NCI-H2171 treated with DMSO at 0.1 percent for 48 hours (cell line): ENCODE measurements around the gene TAB3.

Experiments used
- DNase-seq: peaks from one replicate; lab custom pipeline; 2025; lab: John Stamatoyannopoulos, UW

The TAB3 gene, protein sequence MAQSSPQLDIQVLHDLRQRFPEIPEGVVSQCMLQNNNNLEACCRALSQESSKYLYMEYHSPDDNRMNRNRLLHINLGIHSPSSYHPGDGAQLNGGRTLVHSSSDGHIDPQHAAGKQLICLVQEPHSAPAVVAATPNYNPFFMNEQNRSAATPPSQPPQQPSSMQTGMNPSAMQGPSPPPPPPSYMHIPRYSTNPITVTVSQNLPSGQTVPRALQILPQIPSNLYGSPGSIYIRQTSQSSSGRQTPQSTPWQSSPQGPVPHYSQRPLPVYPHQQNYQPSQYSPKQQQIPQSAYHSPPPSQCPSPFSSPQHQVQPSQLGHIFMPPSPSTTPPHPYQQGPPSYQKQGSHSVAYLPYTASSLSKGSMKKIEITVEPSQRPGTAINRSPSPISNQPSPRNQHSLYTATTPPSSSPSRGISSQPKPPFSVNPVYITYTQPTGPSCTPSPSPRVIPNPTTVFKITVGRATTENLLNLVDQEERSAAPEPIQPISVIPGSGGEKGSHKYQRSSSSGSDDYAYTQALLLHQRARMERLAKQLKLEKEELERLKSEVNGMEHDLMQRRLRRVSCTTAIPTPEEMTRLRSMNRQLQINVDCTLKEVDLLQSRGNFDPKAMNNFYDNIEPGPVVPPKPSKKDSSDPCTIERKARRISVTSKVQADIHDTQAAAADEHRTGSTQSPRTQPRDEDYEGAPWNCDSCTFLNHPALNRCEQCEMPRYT

GRCh38 chrX:30889147-30890140 is at the start of gene TAB3:
TSS of gene TAB3 (minus strand) at chrX:30889254. CDS start at chrX:30859588, 29,666 bp downstream.
- peak; percentile 95 for DNase-seq

GRCh38 chrX:30938295-30938694 is 49.2 kb upstream of the TAB3 start:
- DNase-seq: no peak

DNA sequence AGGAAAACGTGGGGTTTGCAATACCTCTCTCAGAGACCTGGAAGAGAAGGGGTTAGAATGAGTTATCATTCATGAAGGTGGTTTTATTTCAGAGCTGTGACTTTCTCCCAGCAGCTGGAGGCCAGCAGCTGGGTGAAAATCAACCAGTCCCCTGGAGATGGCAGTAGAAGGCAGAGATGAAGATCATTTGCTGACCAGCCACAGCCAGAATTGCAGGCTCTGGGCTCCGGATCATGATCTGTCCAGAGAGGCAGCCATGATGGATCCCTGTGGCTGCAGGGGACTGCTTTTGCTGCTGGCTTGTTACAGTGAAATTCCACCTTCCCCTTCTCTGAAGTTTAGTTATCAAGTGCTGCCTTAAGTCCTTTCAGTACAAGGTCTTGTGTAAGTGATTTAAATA is 46.9 kb upstream of the TAB3 start:
- no peak for DNase-seq

DNA sequence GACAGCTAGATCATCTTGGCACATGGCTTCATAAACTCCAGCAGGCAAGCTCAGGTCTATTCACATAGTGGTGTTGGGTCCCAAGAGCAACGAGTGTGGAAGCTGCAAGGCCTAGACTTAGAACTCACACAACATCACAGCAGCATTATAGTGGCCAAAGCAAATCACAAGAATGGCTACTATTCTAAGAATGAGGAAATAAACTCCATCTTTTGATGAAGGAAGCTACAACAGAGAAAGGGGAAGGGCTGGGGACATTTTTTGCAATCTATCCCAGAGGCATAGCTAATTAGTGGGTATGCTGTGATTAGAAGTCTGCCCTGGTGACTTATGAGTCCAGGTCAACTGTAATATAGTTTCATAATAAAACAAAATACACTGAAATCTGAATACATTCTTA is 42.9 kb upstream of the TAB3 start:
- no peak for DNase-seq

- no peak for DNase-seq
Measured at GRCh38 chrX:30930679-30931078, 41.6 kb upstream of the TAB3 start.

- no peak for DNase-seq
Measured at GRCh38 chrX:30930143-30930542, 41.1 kb upstream of the TAB3 start.

DNA sequence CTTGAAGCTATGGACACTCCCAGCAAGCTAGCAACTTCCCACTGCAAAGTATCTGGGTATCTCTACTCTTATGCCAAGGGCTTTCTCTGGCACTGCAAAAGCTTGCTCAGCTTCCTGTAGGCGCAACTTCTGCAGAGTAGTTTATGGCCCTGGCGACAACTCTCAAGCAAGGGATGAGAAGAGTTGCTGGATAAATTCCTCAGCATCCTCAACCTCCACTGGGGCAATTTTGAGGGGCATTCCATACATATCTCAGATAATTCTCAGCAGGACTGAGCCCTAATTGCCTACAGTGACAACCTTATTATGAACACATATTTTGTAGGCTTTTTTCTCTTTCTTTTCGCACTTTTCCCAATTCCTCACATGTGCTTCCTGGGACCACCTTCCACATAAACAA is 31.2 kb upstream of the TAB3 start:
- DNase-seq: no peak

GRCh38 chrX:30918480-30918879 is 29.4 kb upstream of the TAB3 start:
- DNase-seq: no peak

DNA sequence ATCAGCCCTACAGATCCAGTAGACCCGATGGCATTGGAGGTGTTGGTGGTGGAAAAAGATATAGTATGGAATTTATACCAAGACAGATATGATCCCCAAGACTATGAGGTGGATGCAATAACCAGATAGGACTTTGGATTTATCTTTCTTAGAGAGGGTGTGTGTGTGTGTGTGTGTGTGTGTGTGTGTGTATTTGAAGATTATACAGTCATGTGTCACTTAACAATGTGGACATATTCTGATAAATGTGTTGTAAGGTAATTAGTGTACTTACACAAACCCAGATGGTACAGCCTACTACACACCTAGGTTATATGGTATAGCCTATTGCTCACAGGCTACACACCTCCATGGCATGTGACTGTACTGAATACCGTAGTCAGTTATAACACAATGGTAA is 24.4 kb upstream of the TAB3 start:
- no peak for DNase-seq

- peak; percentile 57 for DNase-seq
Measured at GRCh38 chrX:30910124-30910860, 21.2 kb upstream of the TAB3 start.

DNA sequence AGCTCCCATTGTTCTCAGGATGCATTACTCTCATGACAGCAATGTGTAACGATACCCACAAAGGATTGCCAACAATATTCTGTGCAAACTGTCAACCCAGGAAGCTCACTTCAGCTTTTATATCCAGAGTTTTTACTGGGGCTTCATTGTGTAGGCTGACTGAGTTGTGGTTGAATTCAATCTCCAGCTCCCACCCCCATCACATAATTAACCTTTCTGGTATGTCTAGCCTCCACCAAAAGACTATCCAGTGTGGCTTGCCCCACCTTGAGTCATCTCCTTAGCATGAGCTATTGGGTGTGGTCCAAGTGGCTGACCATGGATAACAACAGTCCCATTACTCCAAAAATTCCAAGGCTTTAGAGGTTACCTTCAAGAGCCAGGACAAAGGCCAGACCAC is 17.7 kb upstream of the TAB3 start:
- DNase-seq: no peak

GRCh38 chrX:30905321-30905720 is 16.3 kb upstream of the TAB3 start:
- no peak for DNase-seq

DNA sequence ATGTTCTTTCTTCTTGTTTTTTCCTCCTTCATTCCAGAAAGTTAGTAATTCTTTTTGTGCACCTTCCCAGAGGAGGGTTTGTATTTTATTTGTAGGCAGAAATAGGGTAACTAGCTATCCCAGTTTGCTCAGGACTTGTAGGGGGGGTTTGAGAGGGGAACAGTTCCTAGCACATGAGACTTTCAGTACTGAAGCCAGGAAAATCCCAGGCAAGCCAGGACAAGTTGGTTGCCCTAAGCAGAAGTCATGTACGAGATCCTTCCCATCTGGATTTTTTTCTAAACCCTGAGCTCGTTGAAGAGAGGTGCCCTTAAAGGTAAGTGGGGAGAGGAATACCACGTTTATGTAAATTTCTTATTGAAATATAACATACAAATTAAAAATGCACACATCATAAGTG is 15.6 kb upstream of the TAB3 start:
- DNase-seq: peak; percentile 79

DNA sequence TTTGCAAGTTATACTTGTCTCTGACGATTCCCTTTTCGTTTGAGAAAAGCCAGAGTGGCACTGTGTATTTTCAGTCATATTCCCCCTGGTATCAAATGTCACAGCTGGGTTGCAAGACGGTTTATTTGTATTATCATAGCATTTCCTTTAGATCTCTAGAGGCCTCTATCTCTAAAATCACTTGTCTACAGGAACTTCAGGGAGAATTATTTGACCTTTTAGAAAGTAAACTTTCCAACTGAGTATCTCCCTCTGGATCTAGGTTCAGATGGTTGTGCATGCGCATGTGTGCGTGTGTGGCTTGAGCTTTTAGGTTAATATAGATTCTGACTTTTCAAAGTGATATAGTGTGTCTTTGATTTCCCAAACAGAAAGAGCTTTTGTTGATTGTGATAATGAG is 15.1 kb upstream of the TAB3 start:
- peak; percentile 41 for DNase-seq

DNA sequence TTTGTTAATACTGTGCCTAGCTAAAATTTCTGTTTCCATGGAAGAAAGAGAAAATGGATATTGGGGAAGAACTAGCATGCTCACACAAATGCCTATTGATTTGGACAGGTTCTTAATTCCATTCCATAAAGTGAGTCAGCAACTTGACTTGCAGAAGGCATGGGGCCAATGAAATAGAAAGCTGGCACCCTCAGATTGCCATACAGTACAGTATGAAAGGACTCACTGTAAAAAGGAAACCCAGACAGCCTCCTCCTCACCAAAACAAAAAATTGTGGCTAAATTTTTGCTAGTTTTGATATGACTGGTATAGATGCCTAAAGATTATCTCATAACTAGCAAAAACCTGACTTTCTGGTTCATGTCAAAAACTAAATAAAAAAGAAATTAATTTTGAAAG is 11.2 kb upstream of the TAB3 start:
- no peak for DNase-seq

DNA sequence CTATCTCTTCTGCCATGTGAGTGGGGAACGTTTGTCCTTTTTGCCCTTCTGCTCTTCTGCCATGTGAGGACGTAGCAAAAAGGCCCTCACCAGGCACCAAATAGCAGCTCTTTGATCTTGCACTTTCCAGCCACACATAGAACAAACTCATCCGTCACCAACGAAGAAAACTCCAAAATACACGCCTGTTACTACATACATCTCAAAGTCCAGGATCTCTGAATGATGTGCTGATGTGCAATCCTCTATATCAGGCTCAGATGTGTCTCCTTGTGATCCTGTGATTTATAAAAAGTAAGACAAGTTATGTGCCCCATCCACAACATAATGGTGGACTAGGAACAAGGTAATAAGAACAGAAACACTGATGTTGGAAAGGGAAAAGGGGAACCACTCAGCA is 9.8 kb upstream of the TAB3 start:
- DNase-seq: no peak

- DNase-seq: no peak
Measured at GRCh38 chrX:30895370-30895769, 6.3 kb upstream of the TAB3 start.

GRCh38 chrX:30893206-30893605 is 4.2 kb upstream of the TAB3 start:
- DNase-seq: no peak

- DNase-seq: no peak
Measured at GRCh38 chrX:30892591-30892990, 3.5 kb upstream of the TAB3 start.

GRCh38 chrX:30888526-30889146 is 418 bp downstream of the TAB3 start:
- DNase-seq: no peak

DNA sequence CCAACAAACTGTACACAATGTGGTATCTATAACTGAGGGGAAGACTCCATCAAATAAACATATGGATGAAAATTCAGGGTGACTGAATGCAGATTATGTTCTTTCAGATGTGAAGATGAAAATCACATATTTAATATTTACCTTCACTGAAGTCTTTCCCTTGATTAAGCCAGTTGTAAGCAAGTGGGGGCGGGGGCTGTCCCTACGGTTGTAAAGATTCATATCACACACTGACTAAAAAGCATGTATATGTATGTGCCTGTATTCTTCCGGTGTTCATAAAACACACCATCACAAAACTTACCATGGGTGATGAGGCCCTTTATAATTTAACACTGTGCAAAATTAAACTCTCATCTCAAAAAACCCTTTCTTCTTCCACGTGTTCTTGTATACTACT is 1.3 kb downstream of the TAB3 start:
- DNase-seq: no peak
